GM19324 (cell line): ENCODE measurements around the gene KRTAP10-8.
"Not testable (repeated sequence)": the region's sequence is repeated elsewhere in the genome, so short reads cannot be mapped to it uniquely, and the experiment has no call there.

ENCODE experiments used
- ATAC-seq: cut with Tn5 transposase; IDR thresholded peaks from one replicate; pipeline ENCODE4 v1.9.1; 2021; ENCODE audit warnings: mild to moderate bottlenecking, moderate library complexity; ENCODE audit not compliant: unreplicated experiment, low FRiP score

Gene KRTAP10-8, protein sequence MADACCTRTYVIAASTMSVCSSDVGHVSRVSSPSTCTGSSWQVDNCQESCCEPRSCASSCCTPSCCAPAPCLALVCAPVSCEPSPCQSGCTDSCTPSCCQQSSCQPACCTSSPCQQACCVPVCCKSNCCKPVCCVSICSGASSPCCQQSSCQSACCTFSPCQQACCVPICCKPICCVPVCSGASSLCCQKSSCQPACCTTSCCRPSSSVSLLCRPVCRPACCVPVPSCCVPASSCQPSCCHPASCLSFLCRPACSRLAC

GRCh38 chr21:44612029-44612486, at the start of gene KRTAP10-8:
Gene KRTAP10-8 (plus strand): TSS chr21:44612079. CDS start chr21:44612101, 22 bp downstream.
- ATAC-seq: no peak

DNA sequence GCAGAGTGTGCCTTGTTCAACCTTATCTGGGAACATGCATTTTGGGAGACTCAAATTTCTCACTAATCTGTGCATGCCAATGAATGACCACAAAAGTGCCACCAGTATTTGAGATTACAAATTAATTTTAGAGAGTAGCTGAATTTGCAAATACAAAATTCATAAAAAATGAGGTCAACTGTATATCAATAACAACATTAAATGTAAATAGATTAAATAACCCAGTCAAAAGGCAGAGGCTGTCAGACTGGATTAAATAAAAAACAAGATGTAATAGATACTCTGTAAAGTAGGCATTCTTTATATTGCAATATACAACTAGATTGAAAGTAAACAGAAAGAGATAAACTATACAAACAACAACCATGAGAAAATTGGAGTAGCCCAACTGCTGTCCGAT, 47.8 kb upstream of the KRTAP10-8 start:
- ATAC-seq: no peak

DNA sequence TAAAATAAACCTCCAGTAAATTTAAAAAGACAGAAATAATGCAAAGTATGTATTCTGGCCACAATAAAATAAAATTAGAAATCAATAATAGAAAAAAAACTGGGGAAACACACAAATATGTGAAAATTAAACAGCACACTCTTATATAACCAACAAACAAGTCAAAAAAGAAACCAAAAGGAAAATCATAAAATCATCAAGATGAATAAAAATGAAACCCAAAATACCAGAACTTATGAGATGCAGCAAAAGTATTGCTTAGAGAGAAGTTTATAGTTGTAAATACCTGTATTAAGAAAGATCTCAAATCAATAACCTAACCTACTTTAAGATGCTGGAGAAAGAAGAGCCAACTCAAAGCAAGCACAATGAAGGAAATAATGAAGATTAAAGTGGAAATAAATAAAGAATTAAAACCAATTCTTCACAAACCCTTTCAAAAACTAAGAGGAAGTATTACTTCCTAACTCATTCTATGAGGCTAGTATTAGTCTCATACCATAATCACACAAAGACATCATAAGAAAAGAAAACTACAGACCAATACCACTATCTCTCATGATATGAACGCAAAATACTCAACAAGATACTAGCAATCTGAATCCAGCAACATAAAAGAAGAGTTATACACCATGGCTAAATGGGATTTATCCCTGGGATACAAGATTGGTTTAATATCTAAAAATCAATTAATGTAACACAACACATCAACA, 46.8 kb upstream of the KRTAP10-8 start:
- ATAC-seq: no peak

DNA sequence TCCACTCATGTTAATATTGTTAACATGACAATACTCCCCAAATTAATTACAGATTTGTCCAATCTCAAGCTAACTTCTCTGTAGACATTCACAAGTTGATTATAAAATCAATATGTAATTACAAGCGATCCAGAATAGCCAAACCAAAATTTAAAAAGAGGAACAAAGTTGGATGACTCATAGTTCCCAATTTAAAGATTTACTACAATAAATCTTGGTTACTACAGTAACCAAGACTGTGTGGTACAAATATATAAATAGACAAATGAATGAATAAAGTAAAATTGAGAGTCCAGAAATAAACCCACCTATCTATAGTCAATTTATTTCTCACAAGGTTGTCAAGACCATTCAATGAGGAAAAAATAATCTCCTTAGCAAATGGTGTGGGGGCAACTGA, 45.5 kb upstream of the KRTAP10-8 start:
- ATAC-seq: no peak

DNA sequence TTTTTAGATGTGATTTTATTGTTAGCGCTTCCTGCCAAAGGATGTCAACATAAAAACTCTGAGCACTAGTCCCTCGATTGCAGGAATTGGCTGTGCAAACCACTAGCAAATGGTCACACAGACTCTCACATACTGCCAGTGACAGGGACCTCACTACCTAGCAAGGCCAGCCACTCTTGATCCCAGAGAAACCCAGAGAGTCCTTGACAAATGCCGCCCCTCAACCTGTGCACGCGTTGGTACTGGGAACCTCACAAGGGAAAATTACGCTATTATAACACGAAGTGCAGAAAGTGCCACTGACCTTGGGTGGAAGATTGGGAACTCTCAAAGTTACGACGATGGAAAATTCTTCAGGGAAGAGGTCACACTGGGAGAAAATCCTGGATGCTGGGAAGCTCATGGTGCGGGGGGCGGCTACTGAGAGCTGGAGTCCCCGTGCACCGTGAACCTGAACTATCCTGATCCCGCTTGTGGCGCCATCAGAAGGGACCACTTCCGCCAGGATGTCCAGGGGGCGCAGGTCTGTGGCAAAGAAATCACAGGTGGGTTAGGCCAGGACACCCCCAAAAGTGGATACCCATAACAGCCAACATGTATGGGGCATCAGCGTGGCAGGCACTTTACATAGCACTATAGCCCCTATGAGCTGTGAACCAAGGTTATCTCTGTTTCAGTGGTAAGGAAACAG, 44.3 kb upstream of the KRTAP10-8 start:
- no peak for ATAC-seq

- ATAC-seq: no peak
Observed at GRCh38 chr21:44568261-44568660, 43.6 kb upstream of the KRTAP10-8 start.

DNA sequence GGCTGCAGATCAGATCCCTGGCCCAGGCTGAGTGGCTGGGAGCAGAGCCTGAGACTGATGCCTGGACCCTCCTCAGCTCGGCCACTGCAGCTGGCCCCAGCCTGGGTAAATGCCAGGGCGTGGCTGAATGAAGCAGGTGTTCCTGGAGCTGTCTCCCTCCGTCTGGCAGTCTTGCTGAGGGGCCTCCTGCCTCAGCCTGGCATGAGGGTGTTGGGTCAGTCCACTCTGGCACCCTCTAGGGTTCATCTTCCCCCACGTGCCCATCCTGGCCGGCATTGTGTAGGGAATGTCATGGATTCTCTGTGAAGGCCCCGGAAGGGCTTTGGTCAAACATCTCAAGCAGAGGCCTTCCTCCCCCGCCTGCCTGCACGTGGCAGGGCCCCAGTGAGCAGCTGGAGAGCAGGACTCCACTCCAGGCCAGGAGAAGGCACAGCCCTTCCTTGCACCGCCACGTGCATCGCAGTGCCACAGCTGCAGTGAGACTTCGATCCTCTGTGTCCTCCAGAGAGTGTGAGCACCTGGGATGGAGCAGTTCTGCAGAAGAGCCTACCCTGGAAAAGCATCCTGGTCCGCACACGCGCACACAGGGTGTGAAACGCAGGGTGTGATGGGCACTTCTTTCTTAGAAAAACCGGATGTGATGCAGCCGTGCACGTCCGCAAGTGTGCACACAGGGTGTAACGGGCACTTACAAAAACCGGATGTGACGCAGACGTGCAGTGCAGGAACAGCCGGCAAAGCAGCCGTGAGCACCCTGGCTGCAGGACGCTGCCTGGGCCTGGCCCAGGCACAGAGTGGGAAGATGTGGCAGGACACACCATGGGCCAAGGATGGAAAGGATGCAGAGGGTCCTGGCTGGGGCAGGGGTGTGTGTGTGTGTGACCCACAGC, 43.0 kb upstream of the KRTAP10-8 start:
- ATAC-seq: no peak

- ATAC-seq: no peak
Observed at GRCh38 chr21:44569861-44570517, 41.9 kb upstream of the KRTAP10-8 start.

GRCh38 chr21:44571296-44571695, 40.6 kb upstream of the KRTAP10-8 start:
- no peak for ATAC-seq

DNA sequence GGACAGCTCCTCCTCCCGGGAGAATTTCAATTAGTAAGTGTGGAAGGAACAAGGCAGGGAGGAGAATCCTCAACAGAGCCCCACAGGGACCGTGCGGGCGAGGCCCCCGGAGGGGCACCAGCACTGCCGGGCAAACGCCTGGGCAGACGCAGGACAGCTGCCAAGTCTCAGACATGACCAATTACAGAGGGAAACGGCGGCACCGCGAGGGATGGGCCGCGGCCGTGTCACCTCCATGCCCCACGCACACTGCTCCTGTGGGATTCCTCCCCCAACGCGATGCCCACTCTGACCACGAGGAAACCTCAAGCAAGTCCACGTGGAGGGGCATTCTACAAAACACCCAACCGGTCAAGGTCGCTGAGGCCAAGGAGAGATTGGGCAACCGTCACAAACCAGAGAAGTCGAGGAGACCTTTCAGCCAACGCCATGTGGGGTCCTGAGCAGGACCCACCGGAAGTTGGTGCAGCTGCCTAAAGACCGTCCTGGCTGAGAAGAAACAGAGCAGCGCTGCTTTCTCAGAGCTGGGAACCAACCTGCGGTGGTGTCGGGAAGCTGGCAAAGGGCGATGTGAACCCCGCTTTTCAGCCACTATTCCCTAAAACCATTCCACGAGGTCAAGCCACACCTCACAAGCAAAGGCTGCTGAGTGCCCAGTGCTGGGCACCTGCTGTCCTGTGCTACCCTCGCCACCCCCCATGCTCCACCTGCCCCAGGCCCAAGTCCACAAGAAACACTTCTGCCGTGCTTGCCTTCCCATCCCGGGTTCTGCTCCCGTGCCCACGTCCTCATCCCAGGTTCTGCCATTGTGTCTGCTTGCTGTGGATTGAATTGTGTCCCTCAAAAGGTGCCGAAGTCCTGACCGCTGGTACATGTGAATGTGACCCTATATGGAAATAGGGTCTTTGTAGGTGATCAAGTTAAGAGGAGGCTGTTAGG, 39.8 kb upstream of the KRTAP10-8 start:
- no peak for ATAC-seq

GRCh38 chr21:44572959-44573583, 38.8 kb upstream of the KRTAP10-8 start:
- ATAC-seq: no peak

DNA sequence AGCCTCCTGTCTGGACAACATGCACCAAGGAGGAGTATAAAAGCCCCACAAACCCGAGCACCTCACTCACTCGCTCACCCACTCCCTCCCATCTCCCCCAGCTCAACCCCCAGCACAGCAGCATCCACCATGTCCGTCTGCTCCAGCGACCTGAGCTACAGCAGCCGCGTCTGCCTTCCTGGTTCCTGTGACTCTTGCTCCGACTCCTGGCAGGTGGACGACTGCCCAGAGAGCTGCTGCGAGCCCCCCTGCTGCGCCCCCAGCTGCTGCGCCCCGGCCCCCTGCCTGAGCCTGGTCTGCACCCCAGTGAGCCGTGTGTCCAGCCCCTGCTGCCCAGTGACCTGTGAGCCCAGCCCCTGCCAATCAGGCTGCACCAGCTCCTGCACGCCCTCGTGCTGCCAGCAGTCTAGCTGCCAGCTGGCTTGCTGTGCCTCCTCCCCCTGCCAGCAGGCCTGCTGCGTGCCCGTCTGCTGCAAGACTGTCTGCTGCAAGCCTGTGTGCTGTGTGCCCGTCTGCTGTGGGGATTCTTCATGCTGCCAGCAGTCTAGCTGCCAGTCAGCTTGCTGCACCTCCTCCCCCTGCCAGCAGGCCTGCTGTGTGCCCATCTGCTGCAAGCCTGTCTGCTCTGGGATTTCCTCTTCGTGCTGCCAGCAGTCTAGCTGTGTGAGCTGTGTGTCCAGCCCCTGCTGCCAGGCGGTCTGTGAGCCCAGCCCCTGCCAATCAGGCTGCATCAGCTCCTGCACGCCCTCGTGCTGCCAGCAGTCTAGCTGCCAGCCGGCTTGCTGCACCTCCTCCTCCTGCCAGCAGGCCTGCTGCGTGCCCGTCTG, 38.0 kb upstream of the KRTAP10-8 start, which contains the start of gene KRTAP10-4:
TSS of gene KRTAP10-4 (plus strand) at position 100 of the 827 bp plus-strand sequence. CDS start at position 130, 30 bp downstream.
- not testable (repeated sequence) for ATAC-seq

DNA sequence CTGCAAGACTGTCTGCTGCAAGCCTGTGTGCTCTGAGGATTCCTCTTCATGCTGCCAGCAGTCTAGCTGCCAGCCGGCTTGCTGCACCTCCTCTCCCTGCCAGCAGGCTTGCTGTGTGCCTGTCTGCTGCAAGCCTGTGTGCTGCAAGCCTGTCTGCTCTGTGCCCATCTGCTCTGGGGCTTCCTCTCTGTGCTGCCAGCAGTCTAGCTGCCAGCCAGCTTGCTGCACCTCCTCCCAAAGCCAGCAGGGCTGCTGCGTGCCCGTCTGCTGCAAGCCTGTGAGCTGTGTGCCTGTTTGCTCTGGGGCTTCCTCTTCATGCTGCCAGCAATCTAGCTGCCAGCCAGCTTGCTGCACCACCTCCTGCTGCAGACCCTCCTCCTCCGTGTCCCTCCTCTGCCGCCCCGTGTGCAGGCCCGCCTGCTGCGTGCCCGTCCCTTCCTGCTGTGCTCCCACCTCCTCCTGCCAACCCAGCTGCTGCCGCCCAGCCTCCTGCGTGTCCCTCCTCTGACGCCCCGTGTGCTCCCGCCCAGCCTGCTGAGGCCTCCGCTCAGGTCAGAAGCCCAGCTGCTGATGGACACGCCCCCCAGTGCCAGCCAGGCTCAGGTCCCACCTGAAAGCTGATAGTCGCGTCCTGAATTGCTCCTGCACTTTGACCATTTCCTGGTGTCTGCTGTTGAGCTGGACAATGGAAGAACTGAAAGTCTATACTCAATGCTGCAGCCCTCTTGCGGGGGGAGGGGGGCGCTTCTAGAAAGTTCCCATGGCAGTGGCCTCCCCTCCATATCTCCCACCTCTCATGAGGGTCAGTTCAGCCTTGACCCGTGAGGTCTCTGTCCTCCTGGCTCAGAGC, 37.2 kb upstream of the KRTAP10-8 start:
- ATAC-seq: no peak

DNA sequence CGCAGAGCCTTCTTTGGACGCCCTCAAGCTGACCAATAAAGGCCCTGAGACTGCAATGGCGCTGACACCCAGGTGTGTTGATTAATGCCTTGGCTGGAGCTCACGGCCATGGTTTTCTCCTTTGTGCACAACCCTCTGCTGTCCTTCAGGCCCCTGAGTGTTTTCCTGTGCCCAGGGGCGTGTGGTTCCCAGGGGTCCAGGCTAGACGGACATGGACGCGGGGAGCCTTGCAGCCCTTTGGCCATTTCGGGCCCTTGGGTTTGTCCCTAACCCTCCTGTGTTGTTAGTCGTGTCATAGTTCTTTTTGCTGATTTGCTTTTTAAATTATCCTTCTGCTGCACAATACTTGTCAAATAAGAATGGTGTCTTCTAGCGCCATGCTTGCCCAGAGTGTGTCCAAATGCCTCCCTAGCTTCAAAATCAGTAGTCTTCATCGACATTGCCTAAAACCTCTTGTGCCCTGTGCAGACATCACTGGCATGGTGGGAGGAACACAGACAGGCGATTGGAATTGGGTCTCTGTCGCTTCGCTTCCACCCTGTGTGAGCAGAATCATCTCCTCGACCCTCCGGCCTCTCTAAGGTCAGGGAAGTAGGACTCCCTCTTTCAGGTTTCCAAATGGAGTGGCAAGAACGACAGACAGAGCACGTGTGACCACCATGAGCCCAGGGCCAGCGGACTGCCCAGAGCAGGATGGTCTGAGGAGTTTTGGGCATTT, 36.4 kb upstream of the KRTAP10-8 start:
- ATAC-seq: no peak

- no peak for ATAC-seq
Observed at GRCh38 chr21:44576025-44576420, 35.9 kb upstream of the KRTAP10-8 start.
